ENCODE results near the gene ANKRD1.

GRCh38 chr10:90960355-90960814, 39.5 kb upstream of the ANKRD1 start:
- TF ChIP-seq EZH2 (IDR thresholded peaks at IDR 0.05) = no peak
- TF ChIP-seq POLR2AphosphoS5 (IDR thresholded peaks at IDR 0.05; ENCODE audit: borderline replicate concordance, low read depth, low read length) = no peak

Measured in SK-N-MC (cell line).